GM18517 (cell line): ENCODE measurements around the gene FRMPD2.
"Not testable (repeated sequence)": the region's sequence is repeated elsewhere in the genome, so short reads cannot be mapped to it uniquely, and the experiment has no call there.

ENCODE experiments used
- ATAC-seq: cut with Tn5 transposase; IDR thresholded peaks from one replicate; pipeline ENCODE4 v1.9.1; 2021; ENCODE audit warnings: mild to moderate bottlenecking, moderate library complexity; ENCODE audit not compliant: unreplicated experiment

The FRMPD2 gene

DNA sequence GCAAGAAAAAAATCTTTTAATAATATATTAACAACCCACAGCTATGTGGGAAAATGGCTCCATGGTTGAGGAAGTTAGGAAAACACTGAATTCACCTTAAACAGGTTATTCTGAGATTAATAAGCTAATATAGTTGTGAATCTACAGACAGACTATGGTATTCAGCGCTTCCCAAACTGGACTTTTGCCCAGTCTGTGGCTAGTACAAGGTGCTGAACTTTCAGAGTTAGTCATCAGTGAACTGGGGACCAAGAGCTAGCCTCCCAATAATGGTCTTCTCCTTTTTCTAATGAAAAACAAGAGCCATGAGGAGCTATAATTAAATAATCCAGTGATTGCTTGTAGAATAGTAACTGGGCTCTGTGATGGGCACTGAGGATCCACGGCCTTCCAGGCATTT is 65.3 kb downstream of the FRMPD2 start:
- no peak for ATAC-seq

DNA sequence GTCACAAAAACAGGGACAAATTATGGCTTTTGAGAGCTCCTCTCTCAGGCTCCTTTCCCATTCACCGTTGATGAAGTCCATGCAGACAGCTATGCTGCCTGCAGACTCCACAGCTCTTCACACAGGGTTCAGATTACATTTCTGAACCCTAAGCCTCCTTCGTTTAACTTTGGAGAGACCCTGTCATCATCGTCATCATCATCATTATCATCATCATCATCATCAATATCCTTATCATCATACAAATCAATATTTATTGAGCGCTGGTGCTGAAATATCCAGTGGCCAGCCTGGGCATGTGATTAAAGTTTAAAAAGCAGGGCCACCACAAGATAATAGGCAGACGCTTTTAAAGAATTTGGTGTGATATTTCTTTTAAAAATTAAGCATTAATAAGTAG is 66.6 kb downstream of the FRMPD2 start:
- no peak for ATAC-seq

DNA sequence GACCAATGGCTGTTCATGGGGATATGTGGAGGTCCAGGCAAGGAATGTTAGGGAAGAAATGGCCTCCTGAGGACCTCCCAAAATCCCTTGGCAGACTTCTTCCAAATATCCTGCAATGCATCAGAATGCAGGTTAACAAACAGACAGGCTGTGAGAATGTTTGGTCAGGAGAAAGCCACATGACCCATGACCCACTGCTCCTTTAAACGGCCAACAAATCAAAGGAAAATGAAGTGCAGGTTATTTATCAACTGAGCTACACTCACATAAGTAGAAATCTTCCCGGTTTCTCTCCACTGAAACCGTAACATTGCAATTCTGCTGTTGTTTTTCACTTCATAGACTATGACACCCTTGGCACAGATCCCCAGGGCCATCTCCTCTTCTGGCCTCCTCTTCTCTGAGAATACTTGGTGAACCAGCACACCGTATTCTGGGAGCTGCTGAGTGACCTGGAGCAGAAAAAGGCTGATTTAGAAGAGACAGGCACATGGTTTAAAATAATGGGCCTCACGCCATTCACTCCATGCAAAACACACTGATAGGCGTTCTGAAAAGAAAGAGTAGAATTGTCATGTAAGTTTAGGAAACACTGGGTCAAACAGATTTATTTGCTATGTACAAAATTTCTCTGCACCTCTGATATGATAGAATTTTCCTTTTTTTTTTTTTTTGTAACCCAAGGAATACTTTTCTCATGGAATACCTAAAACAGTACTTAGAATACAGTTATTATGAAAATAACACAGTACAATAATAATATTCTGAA is 67.8 kb downstream of the FRMPD2 start:
- no peak for ATAC-seq

DNA sequence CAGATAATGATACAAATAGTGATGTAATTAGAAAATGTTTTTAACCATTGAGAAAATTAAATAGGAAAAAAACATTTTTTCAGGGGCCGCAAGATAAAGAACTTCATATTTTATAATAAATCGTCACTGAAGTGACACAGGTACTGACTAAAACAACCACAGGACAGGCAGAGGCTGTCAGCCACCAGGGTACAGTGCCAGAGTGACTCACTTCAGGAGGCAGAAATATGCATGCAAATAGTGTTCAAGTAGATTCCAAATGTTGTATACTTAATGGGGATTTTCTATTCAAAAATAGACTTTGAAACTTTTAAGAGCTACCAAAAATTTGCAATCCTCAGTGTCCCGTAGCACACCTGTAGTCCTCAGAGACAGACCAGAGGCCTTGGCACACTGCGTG is 68.6 kb downstream of the FRMPD2 start:
- peak; percentile 83 for ATAC-seq

DNA sequence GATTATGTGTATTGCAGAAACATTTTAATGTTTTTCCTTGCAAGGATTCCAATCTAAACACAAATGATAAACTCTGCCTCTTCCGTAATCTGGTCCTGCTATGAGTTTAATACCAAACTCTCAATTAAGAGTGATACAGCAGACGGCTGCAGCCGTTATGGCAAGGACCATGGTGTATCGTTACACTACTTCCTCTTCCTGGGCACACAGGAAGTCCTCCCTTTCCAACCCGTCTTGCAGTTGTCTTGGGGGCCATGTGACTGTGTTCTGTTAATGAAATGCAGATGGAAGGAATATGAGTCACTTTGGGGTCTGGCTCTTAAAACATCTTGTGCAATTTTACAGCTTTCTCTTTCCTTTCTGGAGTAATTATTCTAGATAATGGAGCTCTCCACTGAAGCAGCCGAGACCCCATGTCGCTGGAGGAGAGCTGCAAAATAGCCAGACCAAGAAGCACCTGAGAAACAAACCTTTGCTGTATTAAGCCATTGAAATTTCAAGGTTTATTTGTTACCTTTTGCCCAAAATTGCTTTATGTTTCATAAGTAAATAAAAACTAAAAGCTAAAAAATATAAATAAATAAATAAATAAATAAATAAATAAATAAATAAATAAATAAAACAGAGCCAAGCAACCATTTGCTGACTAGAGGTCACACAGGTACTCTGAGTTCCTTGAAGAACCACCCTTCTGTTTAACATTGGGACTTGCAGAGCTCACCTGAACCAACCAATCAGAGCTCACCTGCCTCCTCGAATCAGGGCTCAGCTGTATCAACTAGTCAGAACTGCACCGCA is 74.7 kb downstream of the FRMPD2 start:
- no peak for ATAC-seq

DNA sequence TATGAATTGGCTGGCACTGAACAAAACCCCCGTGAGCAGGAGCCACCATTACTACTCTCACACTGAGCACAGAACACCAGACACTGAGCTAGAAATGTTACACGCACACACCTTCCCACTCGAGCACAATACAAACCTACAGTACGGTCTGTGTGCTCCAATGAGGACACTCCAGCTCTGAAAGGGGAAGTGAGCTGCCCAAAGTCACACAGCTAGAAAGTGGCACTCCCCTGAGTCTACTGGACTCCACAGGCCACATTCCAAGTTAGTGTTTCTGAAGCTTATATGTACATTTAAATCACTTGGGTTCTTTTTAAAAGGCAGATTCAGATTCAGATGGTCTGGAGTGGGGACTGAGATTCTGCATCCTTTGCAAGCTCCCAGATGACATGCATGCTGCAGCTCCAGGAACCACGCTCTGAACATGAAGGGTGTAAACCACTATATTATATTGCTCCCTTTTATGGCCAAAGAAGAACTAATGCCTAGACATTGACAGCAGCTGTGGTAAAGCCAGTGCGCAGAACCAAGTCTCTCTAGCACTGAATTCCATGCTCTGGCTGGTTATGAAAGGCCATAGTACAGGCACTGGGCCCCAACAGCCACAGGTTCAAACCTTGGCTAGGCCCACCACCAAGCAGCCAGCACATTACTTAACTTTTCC is 77.1 kb downstream of the FRMPD2 start:
- ATAC-seq: no peak

DNA sequence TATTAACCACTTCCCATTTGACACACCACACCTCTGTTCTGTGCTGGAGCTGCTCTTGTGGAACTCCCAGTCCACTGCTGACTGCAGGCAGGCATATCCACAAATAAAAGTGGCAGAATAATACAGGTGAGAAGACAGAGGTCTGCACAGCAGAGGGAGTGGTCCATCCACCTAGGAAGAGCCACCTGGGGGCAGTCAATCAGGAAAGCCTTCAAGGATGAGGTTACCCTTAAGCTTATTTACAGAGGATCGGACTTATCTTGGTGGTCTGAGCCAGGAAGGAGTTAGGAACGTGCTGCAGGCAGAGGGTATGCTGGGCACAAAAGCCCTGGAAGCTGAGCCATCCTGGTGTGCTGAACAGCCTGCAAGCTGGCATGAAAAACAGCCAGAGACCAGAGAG is 78.7 kb downstream of the FRMPD2 start:
- ATAC-seq: no peak

DNA sequence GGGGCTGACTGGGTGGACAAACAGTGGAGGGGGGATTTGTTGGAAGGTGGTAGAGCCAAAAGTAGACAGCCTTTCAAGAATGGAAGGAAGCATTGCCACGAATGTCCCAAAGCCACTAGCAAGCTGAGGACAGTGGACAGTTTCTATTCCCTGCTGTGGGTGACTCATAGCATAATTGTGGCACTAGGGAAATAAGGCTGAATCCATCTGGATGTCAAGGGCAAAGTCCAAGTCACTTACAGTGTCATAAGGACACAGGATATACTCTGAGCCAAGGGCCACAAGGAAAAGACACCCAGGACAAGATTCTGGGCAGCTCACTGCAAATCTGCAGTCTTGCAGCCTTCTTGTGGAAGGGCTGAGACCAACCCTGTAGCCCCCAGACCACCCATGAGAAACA is 79.7 kb downstream of the FRMPD2 start:
- no peak for ATAC-seq

DNA sequence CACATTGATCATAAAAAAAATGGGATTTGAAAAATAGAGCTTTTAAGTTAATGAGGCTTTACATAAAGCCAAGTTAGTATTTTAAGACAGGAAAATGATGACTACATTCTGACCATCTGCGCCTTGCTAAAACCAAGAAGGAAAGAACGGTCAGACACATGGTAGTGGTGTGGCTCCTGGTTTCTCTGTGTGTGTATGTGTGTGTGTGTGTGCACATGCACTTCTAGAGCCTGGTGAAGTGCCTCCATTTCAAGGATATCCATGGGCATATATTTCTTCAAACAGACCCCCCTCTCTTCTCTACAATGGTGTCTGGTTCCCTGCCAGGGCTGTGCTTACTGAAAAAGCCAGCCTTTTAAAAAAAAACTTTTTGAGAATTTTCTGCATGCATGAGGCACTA is 80.9 kb downstream of the FRMPD2 start:
- ATAC-seq: no peak

DNA sequence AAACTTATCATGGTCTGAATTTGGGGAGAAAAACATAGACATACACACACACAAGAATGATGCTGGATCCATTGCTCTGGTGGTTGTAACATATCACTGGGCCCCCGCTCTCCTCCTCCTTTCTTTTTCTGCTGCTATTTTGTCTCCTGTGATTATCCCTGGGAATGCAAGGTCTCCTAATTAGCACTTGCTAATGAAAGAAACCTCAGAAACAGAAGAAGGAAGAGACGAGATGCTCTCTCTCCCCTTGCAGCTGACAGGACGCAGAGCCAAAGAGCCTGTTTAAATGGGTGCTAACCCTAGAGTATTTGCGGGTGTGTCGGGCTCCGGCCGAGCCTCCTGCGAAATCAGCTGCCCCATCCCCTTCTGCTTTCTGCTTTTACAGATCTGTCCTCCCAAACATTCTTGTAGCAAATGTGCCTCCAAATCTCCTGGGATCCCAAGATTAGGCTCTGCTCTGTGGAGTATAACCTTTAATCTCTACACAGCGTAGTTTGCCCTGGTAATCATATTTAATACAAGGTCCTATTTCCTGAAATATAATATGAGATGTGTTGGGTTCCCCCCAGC is 81.5 kb downstream of the FRMPD2 start:
- ATAC-seq: no peak

DNA sequence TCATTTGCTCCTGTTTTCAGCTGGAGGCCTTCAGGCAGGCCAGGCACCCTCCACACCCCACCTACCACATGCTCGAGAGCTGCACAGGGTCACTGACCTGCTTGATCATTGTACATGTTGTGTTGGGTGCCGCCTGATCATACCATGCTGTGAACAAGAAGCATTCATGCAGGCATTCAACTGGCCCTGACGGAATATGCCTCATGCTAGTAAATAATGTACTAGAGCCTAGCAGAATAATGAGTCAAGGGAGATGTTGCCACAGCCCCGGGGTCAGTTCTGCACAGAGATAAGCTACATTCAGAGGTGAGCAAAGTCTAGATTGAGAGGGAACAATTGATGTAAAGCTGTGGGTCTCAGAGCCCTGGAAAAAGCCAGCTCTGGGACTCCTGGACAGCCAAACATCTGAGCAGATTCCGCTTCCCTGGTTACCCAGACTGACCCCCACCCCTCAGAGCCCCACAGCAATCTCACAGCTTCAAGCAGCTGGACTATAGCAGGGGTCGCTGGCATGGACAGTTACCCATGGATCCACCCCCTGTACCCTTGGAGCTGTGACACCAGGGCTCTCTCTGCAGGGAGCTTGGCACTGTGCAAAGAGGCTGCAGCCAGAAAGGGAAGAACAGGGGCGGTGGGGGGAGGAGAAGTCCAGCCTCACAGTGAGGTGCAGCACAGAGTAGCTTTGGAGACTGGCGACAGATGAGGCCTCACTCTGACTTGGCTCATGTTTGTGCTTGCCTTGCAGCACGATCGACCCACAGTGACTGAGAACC is 86.6 kb downstream of the FRMPD2 start:
- ATAC-seq: no peak

DNA sequence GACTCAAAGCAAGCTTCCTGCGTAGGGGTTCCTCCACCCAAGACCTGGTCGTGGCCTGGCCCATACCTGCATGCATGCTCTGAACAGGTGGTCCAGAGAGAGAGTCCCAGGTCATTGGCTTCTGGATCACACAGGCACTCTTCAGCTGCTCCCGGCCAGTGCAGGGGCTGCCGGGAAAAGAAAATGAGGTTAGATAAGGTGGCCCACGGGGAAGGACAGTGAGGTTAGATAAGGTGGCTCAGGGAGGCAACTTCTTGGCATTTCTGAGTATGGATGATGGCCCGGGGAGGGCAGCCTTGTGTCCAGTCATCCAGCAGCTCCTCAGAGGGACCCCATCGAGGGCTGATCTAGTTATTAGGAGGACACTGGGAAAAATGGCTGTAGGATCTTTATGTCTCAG is 87.4 kb downstream of the FRMPD2 start:
- ATAC-seq: no peak

DNA sequence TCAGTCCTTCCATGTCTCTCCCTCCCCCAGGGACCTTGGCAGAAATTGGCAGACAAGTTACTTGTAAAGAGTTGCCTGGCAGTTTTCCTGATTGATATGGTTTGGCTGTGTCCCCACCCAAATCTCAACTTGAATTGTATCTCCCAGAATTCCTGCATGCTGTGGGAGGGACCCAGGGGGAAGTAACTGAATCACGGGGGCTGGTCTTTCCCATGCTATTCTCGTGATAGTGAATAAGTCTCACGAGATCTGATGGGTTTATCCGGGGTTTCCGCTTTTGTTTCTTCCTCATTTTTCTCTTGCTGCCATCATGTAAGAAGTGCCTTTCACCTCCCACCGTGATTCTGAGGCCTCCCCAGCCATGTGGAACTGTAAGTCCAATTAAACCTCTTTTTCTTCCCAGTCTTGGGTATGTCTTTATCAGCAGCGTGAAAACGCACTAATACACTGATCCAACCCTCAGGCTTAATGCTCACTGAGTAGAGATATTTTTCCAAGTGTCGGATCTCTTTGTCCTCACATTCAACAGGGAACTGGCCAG is 88.2 kb downstream of the FRMPD2 start:
- not testable (repeated sequence) for ATAC-seq

DNA sequence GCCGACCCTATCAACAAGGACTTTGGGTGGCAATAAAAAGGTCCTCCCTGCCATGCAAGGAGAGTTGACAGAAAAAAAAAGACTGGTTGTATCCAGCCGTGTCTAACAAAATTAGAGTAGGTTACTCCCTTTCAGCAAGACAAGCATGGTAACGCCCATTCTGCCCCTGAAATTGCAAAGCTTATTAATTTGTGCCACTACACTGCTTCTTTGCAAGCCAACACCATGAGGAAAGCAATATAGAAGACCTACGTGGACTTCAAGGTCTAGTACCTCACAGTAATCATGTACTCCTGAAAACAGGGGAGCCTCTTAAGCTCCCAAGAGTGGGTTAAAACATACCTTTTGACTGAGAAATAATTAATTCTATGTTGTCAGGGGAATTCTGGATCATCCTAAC is 90.3 kb downstream of the FRMPD2 start:
- no peak for ATAC-seq

DNA sequence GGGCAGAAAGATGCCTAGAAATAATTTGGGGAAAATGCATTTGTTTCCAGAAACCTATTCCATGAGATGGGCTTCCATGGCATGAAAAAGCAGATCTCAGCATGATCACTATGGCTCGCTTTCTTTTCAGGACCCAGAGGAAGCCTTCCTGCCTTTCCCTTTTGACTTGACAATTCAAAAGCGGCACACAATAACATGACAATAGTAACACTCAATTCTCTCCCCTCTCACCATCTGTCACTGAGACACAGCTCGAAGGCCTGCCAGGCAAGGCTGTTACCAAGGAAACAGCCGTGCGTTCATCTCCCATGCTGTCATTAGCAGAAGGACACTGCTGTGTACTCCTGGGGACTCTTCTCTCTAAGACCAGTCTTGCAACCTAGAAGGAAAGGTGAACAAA is 101.8 kb downstream of the FRMPD2 start:
- not testable (repeated sequence) for ATAC-seq

DNA sequence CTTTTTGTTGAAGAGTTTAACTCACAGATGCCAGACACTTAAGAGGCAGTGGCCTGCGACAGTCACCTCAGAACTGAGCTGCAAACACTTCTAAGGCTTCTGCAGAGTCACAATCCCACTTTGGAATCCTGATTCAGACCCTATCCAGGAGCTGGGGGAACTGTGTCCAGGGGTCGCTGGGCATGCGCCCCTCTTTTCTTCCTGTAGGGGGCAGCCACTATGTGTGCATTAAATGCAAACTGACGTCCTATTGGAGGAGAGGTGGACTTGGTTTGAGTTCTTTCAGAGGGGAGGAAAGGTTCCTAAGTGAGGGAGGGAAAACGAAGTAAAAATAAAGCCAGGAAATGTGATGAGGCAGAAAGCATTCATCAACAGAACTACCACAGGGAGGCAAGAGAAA is 113.8 kb downstream of the FRMPD2 start:
- not testable (repeated sequence) for ATAC-seq

DNA sequence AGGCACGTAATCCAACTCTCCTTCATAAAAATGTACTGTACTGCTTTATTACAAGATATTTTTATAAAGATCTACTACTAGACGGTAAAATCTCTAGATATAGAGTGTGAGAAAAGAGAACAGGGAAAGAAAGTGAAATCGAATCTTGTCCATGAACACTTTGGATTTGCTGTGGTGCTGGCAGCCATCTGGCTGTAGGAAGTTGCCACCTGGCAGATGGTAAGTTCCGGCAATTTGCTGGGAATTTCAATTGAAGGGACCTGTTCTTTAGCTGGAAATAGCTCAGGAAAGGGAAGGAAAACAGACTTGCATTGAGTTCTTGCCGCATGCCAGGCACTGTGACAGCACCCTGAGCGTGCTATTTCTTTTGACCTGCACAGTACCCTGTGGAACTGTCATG is 114.3 kb downstream of the FRMPD2 start:
- not testable (repeated sequence) for ATAC-seq

DNA sequence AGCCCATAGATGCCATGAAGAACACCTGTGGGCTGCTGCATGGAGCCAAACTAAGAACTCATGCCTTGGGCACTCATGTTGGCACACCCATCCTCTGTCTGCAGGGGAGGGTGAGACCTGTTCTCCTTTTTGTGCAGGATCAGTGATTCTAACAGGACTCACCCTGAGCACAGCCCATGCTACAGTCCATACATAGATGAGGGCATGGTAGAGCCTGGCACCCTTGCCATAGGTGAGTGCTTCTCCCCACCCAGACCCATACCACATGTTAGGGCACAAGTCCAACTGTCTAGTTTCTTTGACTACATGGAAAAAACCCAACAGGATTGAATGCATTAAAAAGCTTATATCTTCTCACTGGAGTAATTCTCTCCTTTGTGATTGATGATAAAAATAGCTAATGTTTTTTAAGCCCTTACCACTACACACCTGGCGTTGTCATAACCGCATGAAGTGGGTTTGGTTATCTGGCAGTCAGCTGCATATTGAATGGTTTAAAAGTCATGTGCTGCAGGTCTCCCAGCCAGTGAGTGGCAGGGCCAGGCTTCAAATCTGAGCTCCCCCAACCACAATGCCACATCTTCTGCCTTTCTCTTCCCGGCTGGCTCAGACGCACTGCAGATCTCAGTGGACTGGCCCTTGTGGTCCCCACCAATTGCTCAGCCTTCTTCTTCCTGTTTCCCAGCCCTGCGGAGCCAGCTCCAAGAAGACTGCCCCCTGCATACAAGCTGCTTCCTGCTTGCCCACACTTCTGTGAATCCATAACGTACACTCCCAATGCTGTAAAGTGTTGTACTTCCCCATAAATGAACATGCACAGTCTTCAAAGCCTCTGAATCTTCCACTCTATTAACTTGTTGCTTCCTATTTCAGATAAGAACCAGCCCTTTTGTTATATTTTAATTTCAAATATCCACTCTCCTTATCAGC is 120.0 kb downstream of the FRMPD2 start:
- ATAC-seq: not testable (repeated sequence)

DNA sequence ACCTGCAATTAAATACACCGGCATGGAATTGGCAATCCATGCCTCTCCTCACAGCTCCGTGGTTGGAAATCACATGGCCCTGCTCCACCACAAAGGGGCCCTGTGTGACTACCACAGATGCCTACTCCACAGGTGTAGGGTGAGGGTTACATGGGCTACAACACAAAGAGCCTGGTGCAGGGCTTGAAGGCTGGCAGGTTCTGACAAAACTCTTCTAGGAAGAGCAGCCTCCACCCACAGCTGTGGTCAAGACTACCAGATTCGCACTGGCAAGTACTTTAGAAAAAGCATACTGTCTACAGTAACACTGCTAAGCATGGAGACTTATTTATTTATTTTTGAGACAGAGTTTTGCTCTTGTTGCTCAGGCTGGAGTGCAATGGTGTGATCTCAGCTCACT is 126.9 kb downstream of the FRMPD2 start:
- ATAC-seq: not testable (repeated sequence)
